Upper lobe of left lung (tissue), 4 donors: ENCODE measurements around the gene CHADL.

ENCODE experiments used
- EP300 ChIP-seq, 4 donors: sonication (generic); formaldehyde crosslinking; IDR thresholded peaks; one replicate each; pipeline ENCODE4 v1.5.1; 2017; ENCODE audit warnings: antibody characterized with exemption in 4 of 4, control low read depth in 2 of 4
- POLR2A ChIP-seq, 4 donors: fragments of 450-650 bp; IDR thresholded peaks; one replicate each; pipeline ENCODE4 v1.5.1; 2016 to 2017; ENCODE audit warnings: antibody characterized with exemption in 4 of 4, mild to moderate bottlenecking in 2 of 4
- TF ChIP-seq, protein P1 (sequence below), 6 experiments: fragments of 450-650 bp in 4 of 6; fragments of 200-600 bp in 2 of 6; sonication (generic) in 2 of 6; IDR thresholded peaks; one replicate each; pipeline ENCODE4 v1.5.1; 2016 to 2019; ENCODE audit warnings: antibody characterized with exemption in 6 of 6

DNA sequence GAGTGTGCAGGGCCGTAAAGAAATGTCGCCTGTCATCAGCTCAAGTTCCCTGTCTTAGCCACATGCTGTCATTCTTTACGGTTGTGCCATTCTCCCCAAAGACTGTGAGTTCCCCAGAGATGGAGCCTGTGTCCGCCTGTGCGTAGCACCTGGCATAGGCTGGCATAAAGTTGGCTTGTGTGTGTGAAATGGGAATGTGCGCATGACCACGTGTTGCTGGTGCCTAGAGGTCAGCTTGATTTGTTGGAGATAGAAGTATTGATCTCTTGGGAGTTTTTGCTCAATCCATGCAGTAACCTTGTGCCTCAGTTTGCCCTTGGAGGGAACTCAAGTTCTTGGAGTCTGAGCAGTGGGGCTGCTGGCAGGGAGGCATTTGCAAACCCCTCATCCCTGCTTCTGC lies 9.4 kb downstream of the CHADL start:
- TF ChIP-seq, protein P1, sequence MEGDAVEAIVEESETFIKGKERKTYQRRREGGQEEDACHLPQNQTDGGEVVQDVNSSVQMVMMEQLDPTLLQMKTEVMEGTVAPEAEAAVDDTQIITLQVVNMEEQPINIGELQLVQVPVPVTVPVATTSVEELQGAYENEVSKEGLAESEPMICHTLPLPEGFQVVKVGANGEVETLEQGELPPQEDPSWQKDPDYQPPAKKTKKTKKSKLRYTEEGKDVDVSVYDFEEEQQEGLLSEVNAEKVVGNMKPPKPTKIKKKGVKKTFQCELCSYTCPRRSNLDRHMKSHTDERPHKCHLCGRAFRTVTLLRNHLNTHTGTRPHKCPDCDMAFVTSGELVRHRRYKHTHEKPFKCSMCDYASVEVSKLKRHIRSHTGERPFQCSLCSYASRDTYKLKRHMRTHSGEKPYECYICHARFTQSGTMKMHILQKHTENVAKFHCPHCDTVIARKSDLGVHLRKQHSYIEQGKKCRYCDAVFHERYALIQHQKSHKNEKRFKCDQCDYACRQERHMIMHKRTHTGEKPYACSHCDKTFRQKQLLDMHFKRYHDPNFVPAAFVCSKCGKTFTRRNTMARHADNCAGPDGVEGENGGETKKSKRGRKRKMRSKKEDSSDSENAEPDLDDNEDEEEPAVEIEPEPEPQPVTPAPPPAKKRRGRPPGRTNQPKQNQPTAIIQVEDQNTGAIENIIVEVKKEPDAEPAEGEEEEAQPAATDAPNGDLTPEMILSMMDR (IDR thresholded peaks at IDR 0.05) = no peak
- no peak for TF ChIP-seq EP300 (IDR thresholded peaks at IDR 0.05)
- TF ChIP-seq POLR2A (IDR thresholded peaks at IDR 0.05) = no peak
